GM06990 (cell line): ENCODE measurements around the gene PRSS50.

ENCODE experiments used
- DNase-seq: peaks from one replicate; pipeline ENCODE4 v3.0.0-alpha.2; 2011; ENCODE audit not compliant: insufficient read length; ENCODE audit errors: extremely low read depth
- H3K27me3 ChIP-seq: replicated peaks from 2 replicates; pipeline ENCODE4 v1.6.0; 2011; ENCODE audit warnings: low read length; ENCODE audit not compliant: control insufficient read depth, insufficient read depth
- H3K36me3 ChIP-seq: 2 replicates; pipeline ENCODE4 v1.5.1; 2011; ENCODE audit warnings: low read length; ENCODE audit not compliant: control insufficient read depth, insufficient read depth
- H3K4me3 ChIP-seq: replicated peaks from 2 replicates; pipeline ENCODE4 v1.5.1; 2011; ENCODE audit warnings: low read depth, mild to moderate bottlenecking, control low read depth, low read length
- CTCF ChIP-seq: IDR thresholded peaks from 2 replicates; pipeline ENCODE4 v1.5.1; 2011; ENCODE audit warnings: low read length, control low read depth, mild to moderate bottlenecking, inconsistent platforms; ENCODE audit not compliant: insufficient read depth, poor library complexity, severe bottlenecking

Gene PRSS50

GRCh38 chr3:46690798-46691197 lies 26.9 kb downstream of the PRSS50 start:
- DNase-seq, result no peak
- H3K36me3 ChIP-seq, result no peaks in the 10 kb centered on the region

GRCh38 chr3:46685446-46685845 lies 32.2 kb downstream of the PRSS50 start:
- DNase-seq, result no peak
- H3K27me3 ChIP-seq, result no peaks in the 10 kb centered on the region; the same call in 1 of the 2 replicates
- no peak for TF ChIP-seq CTCF
- no peak overlapping the region for H3K4me3 ChIP-seq
- H3K36me3 ChIP-seq, result no peaks in the 10 kb centered on the region

More at GRCh38 chr3:46690798-46691197, 26.9 kb downstream of the PRSS50 start:
- Histone ChIP-seq H3K4me3 (no peak overlapping the region), H3K27me3 (peaks cover 2% of the 10 kb centered on the region; the same call in 1 of the 2 replicates)
- TF ChIP-seq CTCF, result no peak

- no peak for DNase-seq
- no peak overlapping the region for H3K4me3 ChIP-seq
- no peak for TF ChIP-seq CTCF
- H3K27me3 ChIP-seq, result no peaks in the 10 kb centered on the region; the same call in 1 of the 2 replicates
- no peaks in the 10 kb centered on the region for H3K36me3 ChIP-seq
These were observed 32.8 kb downstream of the PRSS50 start for GRCh38 chr3:46684891-46685290.

GRCh38 chr3:46682974-46683373 lies 34.7 kb downstream of the PRSS50 start:
- Histone ChIP-seq H3K27me3 (no peaks in the 10 kb centered on the region; the same call in 1 of the 2 replicates), H3K36me3 (no peaks in the 10 kb centered on the region), H3K4me3 (no peak overlapping the region)
- no peak for DNase-seq
- TF ChIP-seq CTCF, result no peak

- no peak for TF ChIP-seq CTCF
- no peak overlapping the region for H3K4me3 ChIP-seq
- no peaks in the 10 kb centered on the region for H3K36me3 ChIP-seq
- no peak for DNase-seq
- H3K27me3 ChIP-seq, result no peaks in the 10 kb centered on the region; the same call in 1 of the 2 replicates
These were observed 35.7 kb downstream of the PRSS50 start for GRCh38 chr3:46681856-46682540.
